GM19099 (cell line): ENCODE data around the gene MUC5B.

ENCODE experiments used
- POLR2A ChIP-seq: IDR thresholded peaks from 3 replicates; pipeline ENCODE4 v1.6.1; 2011; ENCODE audit warnings: low read depth; ENCODE audit not compliant: insufficient read length; ENCODE audit errors: extremely low read depth

MUC5B gene

GRCh38 chr11:1252371-1253102, 29.7 kb downstream of the MUC5B start:
- no peak for TF ChIP-seq POLR2A

- no peak for TF ChIP-seq POLR2A
These were observed 30.2 kb downstream of the MUC5B start for GRCh38 chr11:1253103-1253485.

DNA sequence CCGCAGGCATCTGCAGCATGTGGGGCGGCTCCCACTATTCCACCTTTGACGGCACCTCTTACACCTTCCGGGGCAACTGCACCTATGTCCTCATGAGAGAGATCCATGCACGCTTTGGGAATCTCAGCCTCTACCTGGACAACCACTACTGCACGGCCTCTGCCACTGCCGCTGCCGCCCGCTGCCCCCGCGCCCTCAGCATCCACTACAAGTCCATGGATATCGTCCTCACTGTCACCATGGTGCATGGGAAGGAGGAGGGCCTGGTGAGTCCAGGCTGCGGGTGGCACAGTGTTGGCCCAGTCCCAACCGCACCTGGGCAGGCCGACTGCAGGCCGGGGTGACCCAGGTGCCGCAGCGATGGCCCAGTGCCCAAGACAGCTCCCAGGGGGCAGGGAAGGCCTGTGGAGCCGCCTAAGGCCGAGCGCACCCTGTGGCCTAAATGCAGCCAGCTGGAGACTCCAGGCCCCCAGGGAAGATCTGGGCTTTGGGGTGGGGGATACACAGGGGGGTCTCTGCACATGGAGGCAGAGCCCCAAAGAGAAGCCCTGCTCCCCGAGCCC, 31.3 kb downstream of the MUC5B start:
- TF ChIP-seq POLR2A, result no peak

- no peak for TF ChIP-seq POLR2A
These were observed 31.9 kb downstream of the MUC5B start for GRCh38 chr11:1254733-1255132.

- no peak for TF ChIP-seq POLR2A
These were observed 32.3 kb downstream of the MUC5B start for GRCh38 chr11:1255151-1255550.

GRCh38 chr11:1256257-1257045, 33.6 kb downstream of the MUC5B start:
- TF ChIP-seq POLR2A, result no peak

DNA sequence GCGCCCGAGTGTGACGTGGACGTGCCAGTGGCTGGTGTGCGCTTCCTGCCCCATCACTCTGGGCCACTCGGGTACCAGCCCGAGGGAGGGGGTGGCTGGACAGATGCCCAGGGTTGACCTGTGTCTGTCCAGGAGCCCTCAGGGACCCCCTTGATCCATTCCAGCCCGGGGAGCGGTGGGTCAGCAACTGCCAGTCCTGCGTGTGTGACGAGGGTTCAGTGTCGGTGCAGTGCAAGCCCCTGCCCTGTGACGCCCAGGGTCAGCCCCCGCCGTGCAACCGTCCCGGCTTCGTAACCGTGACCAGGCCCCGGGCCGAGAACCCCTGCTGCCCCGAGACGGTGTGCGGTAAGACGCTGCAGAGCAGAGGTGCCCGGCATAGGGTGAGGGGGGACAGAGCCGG, 34.5 kb downstream of the MUC5B start:
- TF ChIP-seq POLR2A, result no peak

DNA sequence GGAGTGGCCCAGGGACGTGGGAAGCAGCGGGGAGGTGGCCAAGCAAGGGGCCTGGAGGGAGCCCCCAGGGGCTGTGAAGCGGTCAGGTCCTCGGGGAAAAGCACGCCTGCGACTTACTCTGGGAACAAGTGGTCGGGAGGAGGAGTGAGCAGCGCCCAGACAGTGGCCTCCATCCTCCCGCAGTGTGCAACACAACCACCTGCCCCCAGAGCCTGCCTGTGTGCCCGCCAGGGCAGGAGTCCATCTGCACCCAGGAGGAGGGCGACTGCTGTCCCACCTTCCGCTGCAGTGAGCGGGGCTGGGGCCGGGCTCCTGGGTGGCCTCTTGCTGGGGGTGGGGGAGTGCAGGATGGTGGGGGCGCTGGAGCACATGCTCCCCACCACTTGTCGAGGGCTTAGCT, 35.0 kb downstream of the MUC5B start:
- no peak for TF ChIP-seq POLR2A

DNA sequence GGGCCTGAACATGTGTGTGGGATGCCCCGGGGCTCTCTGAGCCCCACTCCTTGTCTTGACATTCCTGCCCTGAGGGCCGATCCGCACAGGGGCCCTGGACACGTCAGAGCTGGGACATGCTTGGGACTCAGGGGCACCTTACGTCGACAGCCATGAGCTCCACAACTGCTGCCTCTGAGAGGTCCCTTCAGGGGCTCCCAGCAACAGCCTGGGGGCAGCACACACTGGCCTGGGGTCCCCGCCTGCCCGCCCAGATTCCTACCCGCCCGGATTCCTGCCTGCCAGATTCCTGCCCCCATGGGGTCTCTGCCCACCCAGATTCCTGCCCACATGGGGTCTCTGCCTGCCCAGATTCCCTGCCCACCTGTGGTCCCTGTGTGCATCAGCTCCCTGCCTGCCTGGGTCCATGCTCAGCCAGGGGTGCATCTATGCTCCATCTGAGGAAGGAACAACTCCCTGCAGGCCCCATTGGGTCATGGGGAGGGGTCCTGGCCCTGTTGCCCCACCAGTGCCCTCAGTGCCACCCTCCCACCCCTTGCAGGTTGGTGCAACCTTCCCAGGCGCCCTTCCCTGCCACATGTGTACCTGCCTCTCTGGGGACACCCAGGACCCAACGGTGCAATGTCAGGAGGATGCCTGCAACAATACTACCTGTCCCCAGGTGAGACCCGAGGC, 35.7 kb downstream of the MUC5B start:
- TF ChIP-seq POLR2A, result no peak

DNA sequence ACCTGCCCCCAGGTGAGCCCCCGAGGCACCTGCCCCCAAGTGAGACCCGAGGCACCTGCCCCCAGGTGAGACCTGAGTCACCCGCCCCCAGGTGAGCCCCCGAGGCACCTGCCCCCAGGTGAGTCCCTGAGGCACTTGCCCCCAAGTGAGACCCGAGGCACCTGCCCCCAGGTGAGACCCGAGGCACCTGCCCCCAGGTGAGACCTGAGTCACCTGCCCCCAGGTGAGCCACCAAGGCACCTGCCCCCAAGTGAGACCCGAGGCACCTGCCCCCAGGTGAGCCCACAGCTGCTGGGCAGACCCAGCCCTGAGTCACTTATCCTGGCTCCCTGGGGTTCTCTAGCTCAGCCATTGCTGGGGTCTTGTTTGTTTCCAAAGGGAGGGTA, 36.2 kb downstream of the MUC5B start:
- TF ChIP-seq POLR2A, result no peak

- no peak for TF ChIP-seq POLR2A
These were observed 36.7 kb downstream of the MUC5B start for GRCh38 chr11:1259561-1259960.

- TF ChIP-seq POLR2A, result no peak
These were observed 37.2 kb downstream of the MUC5B start for GRCh38 chr11:1260023-1260501.

- TF ChIP-seq POLR2A, result no peak
These were observed 37.8 kb downstream of the MUC5B start for GRCh38 chr11:1260620-1261019.

DNA sequence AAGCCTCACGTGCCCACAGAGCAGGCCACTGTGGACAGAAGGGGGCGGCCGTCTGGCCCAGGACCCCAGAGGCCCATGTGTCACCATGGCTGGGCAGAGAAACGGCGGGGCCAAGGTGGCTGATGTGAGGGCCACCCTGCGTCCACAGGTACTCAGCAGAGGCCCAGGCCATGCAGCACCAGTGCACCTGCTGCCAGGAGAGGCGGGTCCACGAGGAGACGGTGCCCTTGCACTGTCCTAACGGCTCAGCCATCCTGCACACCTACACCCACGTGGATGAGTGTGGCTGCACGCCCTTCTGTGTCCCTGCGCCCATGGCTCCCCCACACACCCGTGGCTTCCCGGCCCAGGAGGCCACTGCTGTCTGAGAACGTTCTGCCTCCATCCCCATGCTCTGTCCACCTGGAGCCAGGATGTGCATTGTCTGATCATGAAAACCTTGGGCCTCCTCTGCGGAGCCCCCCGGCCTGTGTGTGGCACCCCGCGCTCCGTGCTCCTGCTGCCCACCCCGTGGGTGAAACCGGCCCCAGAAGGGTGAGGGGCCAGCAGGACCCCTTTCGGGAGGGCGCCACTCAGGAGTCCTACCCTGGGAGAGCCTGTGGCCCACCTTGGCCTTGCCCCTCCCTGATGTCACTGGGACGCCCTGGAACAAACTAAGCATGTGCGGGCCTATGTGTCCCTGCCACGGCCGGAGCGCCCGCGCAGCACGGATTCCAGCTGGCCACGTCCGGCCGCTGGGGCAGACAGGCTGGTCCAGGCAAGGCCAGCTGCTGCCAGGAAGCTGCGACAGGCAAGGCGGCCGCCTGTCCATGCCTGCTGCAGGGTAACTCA, 38.6 kb downstream of the MUC5B start:
- no peak for TF ChIP-seq POLR2A
